Fibroblast of lung (primary cell): ENCODE measurements around the gene FGF22. TPM values are rescaled to one million over a fixed set of nuclear protein-coding genes. Genes with fewer than 3 reads are reported as not detected.

ENCODE experiments used
- DNase-seq, 2 donors: peaks; one replicate each; pipeline versions ENCODE4 v3.0.0 to v3.0.0-alpha.2; 2010; ENCODE audit warnings: low read depth in 2 of 2
- H2AFZ ChIP-seq: 2 replicates; pipeline ENCODE4 v1.5.1; 2012; ENCODE audit warnings: low read length, control low read depth, inconsistent platforms
- H3K27ac ChIP-seq: 2 replicates; pipeline ENCODE4 v1.5.1; 2011; ENCODE audit warnings: low read length, control low read depth; ENCODE audit not compliant: insufficient read depth
- H3K27me3 ChIP-seq: 2 replicates; pipeline ENCODE4 v1.5.1; 2011; ENCODE audit warnings: mild to moderate bottlenecking, low read length; ENCODE audit not compliant: control insufficient read depth, insufficient read depth
- H3K36me3 ChIP-seq: 2 replicates; pipeline ENCODE4 v1.5.1; 2011; ENCODE audit warnings: low read length; ENCODE audit not compliant: control insufficient read depth, insufficient read depth
- H3K4me1 ChIP-seq: 2 replicates; pipeline ENCODE4 v1.5.1; 2011; ENCODE audit warnings: low read length; ENCODE audit not compliant: control insufficient read depth, insufficient read depth; ENCODE audit errors: extremely low read depth
- H3K4me2 ChIP-seq: 2 replicates; pipeline ENCODE4 v1.5.1; 2011; ENCODE audit warnings: low read length, control low read depth; ENCODE audit not compliant: insufficient read depth; ENCODE audit errors: extremely low read depth
- H3K4me3 ChIP-seq, 4 experiments: fragments of 200-600 bp in 1 of 4; sonication (generic) in 1 of 4; replicated peaks in 1 of 4; 2 replicates each; pipeline ENCODE4 v1.5.1; 2011 to 2016; ENCODE audit warnings: low read length in 4 of 4, low read depth in 3 of 4, mild to moderate bottlenecking in 3 of 4, control low read depth in 2 of 4, inconsistent platforms in 1 of 4, mixed read lengths in 1 of 4; ENCODE audit not compliant: insufficient read depth in 1 of 4; ENCODE audit errors: control extremely low read depth in 1 of 4
- H3K79me2 ChIP-seq: 2 replicates; pipeline ENCODE4 v1.5.1; 2012; ENCODE audit warnings: mild to moderate bottlenecking, low read length, inconsistent platforms; ENCODE audit not compliant: control insufficient read depth, insufficient read depth
- H3K9ac ChIP-seq: 2 replicates; pipeline ENCODE4 v1.5.1; 2011; ENCODE audit warnings: mild to moderate bottlenecking, low read length, control low read depth; ENCODE audit not compliant: insufficient read depth
- H3K9me3 ChIP-seq: 2 replicates; pipeline ENCODE4 v1.5.1; 2012; ENCODE audit warnings: low read depth, low read length; ENCODE audit not compliant: control insufficient read depth, insufficient read depth
- H4K20me1 ChIP-seq: 2 replicates; pipeline ENCODE4 v1.5.1; 2011; ENCODE audit warnings: low read length; ENCODE audit not compliant: control insufficient read depth, insufficient read depth; ENCODE audit errors: extremely low read depth
- EZH2 ChIP-seq: IDR thresholded peaks from 2 replicates; pipeline ENCODE4 v1.5.1; 2012; ENCODE audit warnings: low read length, control low read depth, mild to moderate bottlenecking; ENCODE audit errors: missing control alignments
- polyA plus RNA-seq, 2 donors: library from polyadenylated mRNA; depleted of rRNA in 1 of 2; stranded (reverse) in 1 of 2; unstranded in 1 of 2; fragments of >200 nt; gene quantifications; 2 replicates each; pipeline ENCODE4 v1.2.1, GENCODE V29; 2011 to 2012; ENCODE audit warnings: missing spikeins in 1 of 2
- total RNA-seq: library from RNA; depleted of rRNA; stranded (reverse); fragments of >200 nt; gene quantifications from 2 replicates; pipeline ENCODE4 v1.2.1, GENCODE V29; 2014
- TF ChIP-seq, protein P1 (sequence below), 2 donors: IDR thresholded peaks in 1 of 2; conservative IDR thresholded peaks in 1 of 2; 1 replicate in 1 of 2; 2 replicates in 1 of 2; pipeline ENCODE4 v1.5.1; 2011 to 2012; ENCODE audit warnings: low read length in 2 of 2, control low read depth in 1 of 2, inconsistent platforms in 1 of 2, low read depth in 1 of 2, mild to moderate bottlenecking in 1 of 2

The FGF22 gene
- total and polyA plus RNA-seq, 2 donors (not counting 1 experiment from before 2014, with no cell fraction given): under 0.01 TPM; not detected in 1

DNA sequence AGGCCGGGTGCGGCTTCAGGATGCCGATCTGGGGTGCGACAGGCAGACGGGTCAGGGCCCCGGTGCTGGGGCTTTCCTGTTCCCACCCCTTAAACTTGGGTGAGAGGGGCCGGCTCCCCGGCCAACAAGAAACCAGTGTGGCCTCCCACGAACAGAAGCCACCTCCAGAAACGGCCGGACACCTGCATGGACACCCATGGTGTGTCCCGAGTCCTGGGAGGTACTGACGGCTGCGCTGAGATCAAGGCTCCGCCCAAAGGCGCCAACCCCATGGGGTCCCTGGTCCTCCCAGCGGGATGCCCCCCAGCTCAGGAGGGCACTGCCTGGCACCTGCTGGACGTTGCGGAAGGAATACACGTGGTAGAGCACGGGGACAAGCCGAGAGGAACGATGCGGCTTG is 17.9 kb upstream of the FGF22 start:
- Histone ChIP-seq H4K20me1 (no peaks in the 10 kb centered on the region), H3K27me3 (no peaks in the 10 kb centered on the region), H3K36me3 (peaks cover 13% of the 10 kb centered on the region), H3K9ac (no peak overlapping the region), H3K79me2 (no peaks in the 10 kb centered on the region), H3K4me3 (no peak overlapping the region), H3K4me1 (no peaks in the 10 kb centered on the region), H3K4me2 (no peak overlapping the region), H2AFZ (no peak overlapping the region), H3K27ac (no peak overlapping the region), H3K9me3 (no peaks in the 10 kb centered on the region)
- TF ChIP-seq EZH2: no peak
- TF ChIP-seq, protein P1, sequence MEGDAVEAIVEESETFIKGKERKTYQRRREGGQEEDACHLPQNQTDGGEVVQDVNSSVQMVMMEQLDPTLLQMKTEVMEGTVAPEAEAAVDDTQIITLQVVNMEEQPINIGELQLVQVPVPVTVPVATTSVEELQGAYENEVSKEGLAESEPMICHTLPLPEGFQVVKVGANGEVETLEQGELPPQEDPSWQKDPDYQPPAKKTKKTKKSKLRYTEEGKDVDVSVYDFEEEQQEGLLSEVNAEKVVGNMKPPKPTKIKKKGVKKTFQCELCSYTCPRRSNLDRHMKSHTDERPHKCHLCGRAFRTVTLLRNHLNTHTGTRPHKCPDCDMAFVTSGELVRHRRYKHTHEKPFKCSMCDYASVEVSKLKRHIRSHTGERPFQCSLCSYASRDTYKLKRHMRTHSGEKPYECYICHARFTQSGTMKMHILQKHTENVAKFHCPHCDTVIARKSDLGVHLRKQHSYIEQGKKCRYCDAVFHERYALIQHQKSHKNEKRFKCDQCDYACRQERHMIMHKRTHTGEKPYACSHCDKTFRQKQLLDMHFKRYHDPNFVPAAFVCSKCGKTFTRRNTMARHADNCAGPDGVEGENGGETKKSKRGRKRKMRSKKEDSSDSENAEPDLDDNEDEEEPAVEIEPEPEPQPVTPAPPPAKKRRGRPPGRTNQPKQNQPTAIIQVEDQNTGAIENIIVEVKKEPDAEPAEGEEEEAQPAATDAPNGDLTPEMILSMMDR (conservative IDR thresholded peaks at IDR 0.05 in 1 of 2, IDR thresholded peaks at IDR 0.05 in 1 of 2; ENCODE audit: low read depth in 1 of 2, low read length in 2 of 2): no peak
- DNase-seq: no peak

DNA sequence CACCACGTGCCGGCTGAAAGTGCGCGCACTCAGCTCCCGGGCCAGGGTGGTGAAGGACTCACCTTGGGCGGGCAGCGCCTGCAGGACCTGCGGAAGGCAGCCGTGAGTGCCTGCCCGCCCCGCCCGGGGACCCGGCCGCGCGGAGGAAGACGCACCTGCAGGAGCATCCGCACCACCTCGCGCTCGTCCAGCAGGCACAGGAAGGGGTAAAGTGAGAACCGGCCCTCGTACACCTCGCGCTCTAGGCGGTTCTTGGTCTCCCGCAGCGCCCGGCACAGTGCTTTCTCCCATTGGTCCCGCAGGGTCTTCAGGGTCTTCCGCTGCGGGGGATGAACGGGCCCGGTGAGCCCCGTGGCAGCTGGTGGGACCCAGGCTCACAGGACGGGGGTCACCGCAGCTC is 17.0 kb upstream of the FGF22 start:
- H3K4me3 ChIP-seq: no peak overlapping the region
- H3K27me3 ChIP-seq: no peaks in the 10 kb centered on the region
- H3K36me3 ChIP-seq: peaks cover 13% of the 10 kb centered on the region
- H3K9ac ChIP-seq: no peak overlapping the region
- H3K4me2 ChIP-seq: no peak overlapping the region
- H3K79me2 ChIP-seq: no peaks in the 10 kb centered on the region
- no peak overlapping the region for H3K27ac ChIP-seq
- no peaks in the 10 kb centered on the region for H3K4me1 ChIP-seq
- H2AFZ ChIP-seq: no peak overlapping the region
- no peaks in the 10 kb centered on the region for H3K9me3 ChIP-seq
- H4K20me1 ChIP-seq: no peaks in the 10 kb centered on the region
- DNase-seq: no peak
- TF ChIP-seq, protein P1 (conservative IDR thresholded peaks at IDR 0.05 in 1 of 2, IDR thresholded peaks at IDR 0.05 in 1 of 2; ENCODE audit: low read depth in 1 of 2, low read length in 2 of 2): no peak
- TF ChIP-seq EZH2: no peak

DNA sequence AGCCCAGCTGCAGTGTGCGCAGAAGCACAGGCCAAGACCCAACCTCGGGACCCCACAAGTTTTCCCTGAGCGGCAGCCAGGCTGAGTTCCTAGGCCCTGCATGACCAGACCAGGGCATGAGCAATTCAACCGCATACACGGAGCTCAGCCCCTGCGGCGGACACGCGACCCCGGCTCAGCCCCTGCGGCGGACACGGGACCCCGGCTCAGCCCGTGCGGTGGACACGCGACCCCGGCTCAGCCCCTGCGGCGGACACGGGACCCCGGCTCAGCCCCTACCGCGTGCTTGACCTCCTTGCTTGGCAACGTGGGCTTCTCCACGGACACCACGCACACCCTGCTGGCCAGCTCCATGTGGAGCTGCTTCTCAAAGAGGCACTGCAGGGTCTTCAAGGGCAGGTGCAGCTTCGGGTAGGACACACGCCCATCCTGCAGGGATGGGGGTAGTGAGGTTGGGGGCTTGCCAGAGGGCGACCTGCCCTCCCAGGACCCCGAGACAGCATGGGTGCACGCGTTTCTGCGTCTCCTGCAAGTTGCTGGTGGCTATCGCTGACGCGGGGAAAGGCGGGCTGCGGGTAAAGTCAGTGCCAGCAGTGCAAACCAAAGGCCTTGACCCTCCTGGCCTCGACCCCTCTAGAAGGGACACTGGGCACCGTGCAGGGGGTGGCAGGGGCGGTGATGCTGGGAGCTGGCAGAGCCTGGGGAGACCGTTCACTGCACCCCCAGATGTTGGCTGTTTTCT is 16.3 kb upstream of the FGF22 start:
- H3K27me3 ChIP-seq: no peaks in the 10 kb centered on the region
- no peaks in the 10 kb centered on the region for H3K4me1 ChIP-seq
- H2AFZ ChIP-seq: no peak overlapping the region
- H3K79me2 ChIP-seq: no peaks in the 10 kb centered on the region
- H3K9ac ChIP-seq: no peak overlapping the region
- no peak overlapping the region for H3K4me2 ChIP-seq
- no peak overlapping the region for H3K27ac ChIP-seq
- no peak overlapping the region for H3K4me3 ChIP-seq
- no peaks in the 10 kb centered on the region for H4K20me1 ChIP-seq
- H3K36me3 ChIP-seq: peaks cover 11% of the 10 kb centered on the region
- no peaks in the 10 kb centered on the region for H3K9me3 ChIP-seq
- no peak for DNase-seq
- TF ChIP-seq EZH2: no peak
- TF ChIP-seq, protein P1 (conservative IDR thresholded peaks at IDR 0.05 in 1 of 2, IDR thresholded peaks at IDR 0.05 in 1 of 2; ENCODE audit: low read depth in 1 of 2, low read length in 2 of 2): no peak
